Mucosa of rectum (tissue), 2 donors: ENCODE data around the gene NOD2.

Experiments used
- H3K27ac ChIP-seq, 2 donors: one replicate each; pipeline ENCODE4 v1.7.0; 2013; ENCODE audit warnings: inconsistent platforms in 2 of 2, low read depth in 2 of 2, low read length in 2 of 2
- H3K27me3 ChIP-seq, 2 donors: one replicate each; pipeline ENCODE4 v1.7.0; 2013; ENCODE audit warnings: low read length in 2 of 2; ENCODE audit not compliant: control insufficient read depth in 2 of 2, insufficient read depth in 2 of 2
- H3K36me3 ChIP-seq, 2 donors: one replicate each; pipeline ENCODE4 v1.7.0; 2013; ENCODE audit warnings: low read length in 2 of 2; ENCODE audit not compliant: control insufficient read depth in 2 of 2, insufficient read depth in 2 of 2
- H3K4me1 ChIP-seq, 2 donors: one replicate each; pipeline ENCODE4 v1.7.0; 2013; ENCODE audit warnings: low read length in 2 of 2, mild to moderate bottlenecking in 1 of 2; ENCODE audit not compliant: control insufficient read depth in 2 of 2, insufficient read depth in 2 of 2
- H3K4me3 ChIP-seq, 2 donors: one replicate each; pipeline ENCODE4 v1.7.0; 2013; ENCODE audit warnings: low read length in 2 of 2
- H3K9ac ChIP-seq, 2 donors: one replicate each; pipeline ENCODE4 v1.7.0; 2013; ENCODE audit warnings: low read length in 2 of 2, low read depth in 1 of 2, mild to moderate bottlenecking in 1 of 2
- H3K9me3 ChIP-seq, 2 donors: one replicate each; pipeline ENCODE4 v1.7.0; 2013; ENCODE audit warnings: low read length in 2 of 2; ENCODE audit not compliant: control insufficient read depth in 2 of 2
- donor health status: healthy.
- donor health status: Normal muscosa, but diverticular disease.

NOD2 gene

GRCh38 chr16:50761267-50761666, 67.9 kb downstream of the NOD2 start:
- no peak overlapping the region for H3K4me3 ChIP-seq
- peaks cover 12 to 18% of the 10 kb centered on the region in 2 donors for H3K36me3 ChIP-seq
- H3K9me3 ChIP-seq = peaks cover 2 to 7% of the 10 kb centered on the region in 2 donors
- H3K27me3 ChIP-seq = no peaks in the 10 kb centered on the region
- no peak overlapping the region for H3K27ac ChIP-seq
- no peak overlapping the region for H3K9ac ChIP-seq
- H3K4me1 ChIP-seq = no peaks in the 10 kb centered on the region

- Histone ChIP-seq H3K4me1 (no peaks in the 10 kb centered on the region), H3K27ac (no peak overlapping the region), H3K9me3 (peaks cover 3 to 7% of the 10 kb centered on the region in 2 donors), H3K36me3 (peaks cover 9 to 19% of the 10 kb centered on the region in 2 donors), H3K27me3 (no peaks in the 10 kb centered on the region), H3K4me3 (no peak overlapping the region), H3K9ac (no peak overlapping the region)
Measured at GRCh38 chr16:50762241-50762640, 68.8 kb downstream of the NOD2 start.

DNA sequence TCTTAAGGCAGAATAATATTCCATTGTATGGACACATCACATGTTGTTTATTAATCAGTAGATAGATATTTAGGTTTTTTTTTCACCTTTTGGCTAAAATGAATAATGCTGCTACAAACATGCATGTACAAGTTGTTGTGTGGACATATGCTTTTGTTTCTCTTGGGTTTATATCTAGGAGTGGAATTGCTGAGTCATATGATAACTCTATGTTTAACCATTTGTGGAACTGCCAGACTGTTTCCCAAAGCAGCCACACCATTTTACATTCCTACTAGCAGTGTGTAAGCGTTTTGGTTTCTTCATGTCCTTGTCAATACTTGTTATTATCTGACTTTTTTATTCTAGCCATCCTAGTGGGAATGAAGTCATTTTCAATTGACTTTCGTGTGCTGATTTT, 69.8 kb downstream of the NOD2 start:
- Histone ChIP-seq H3K27ac (no peak overlapping the region), H3K36me3 (peaks cover 9 to 19% of the 10 kb centered on the region in 2 donors), H3K27me3 (no peaks in the 10 kb centered on the region), H3K9me3 (peaks cover 3 to 7% of the 10 kb centered on the region in 2 donors), H3K4me3 (no peak overlapping the region), H3K4me1 (no peaks in the 10 kb centered on the region), H3K9ac (no peak overlapping the region)

- Histone ChIP-seq H3K4me1 (no peaks in the 10 kb centered on the region), H3K4me3 (no peak overlapping the region), H3K9ac (no peak overlapping the region), H3K9me3 (peaks cover 3 to 7% of the 10 kb centered on the region in 2 donors), H3K27me3 (no peaks in the 10 kb centered on the region), H3K36me3 (peaks cover 9 to 16% of the 10 kb centered on the region in 2 donors), H3K27ac (no peak overlapping the region)
Measured at GRCh38 chr16:50765260-50765659, 71.9 kb downstream of the NOD2 start.

DNA sequence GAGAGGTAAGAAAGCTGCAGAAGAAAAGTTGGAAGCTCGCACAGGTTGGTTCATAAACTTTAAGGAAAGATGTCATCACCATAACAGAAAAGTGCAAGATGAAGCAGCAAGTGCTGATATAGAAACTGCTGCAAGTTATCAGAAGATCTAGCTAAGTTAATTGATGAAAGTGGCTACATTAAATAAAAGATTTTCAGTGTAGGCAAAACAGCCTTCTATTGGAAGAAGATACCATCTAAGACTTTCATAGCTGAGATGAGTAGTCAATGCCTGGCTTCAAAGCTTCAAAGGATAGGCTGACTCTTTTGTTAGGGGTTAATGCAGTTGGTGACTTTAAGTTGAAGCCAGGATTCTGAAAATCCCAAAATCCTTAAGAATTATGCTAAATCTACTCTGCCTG, 72.5 kb downstream of the NOD2 start:
- no peak overlapping the region for H3K9ac ChIP-seq
- H3K27ac ChIP-seq = no peak overlapping the region
- H3K36me3 ChIP-seq = peaks cover 6 to 16% of the 10 kb centered on the region in 2 donors
- H3K4me3 ChIP-seq = no peak overlapping the region
- H3K27me3 ChIP-seq = no peaks in the 10 kb centered on the region
- H3K4me1 ChIP-seq = no peaks in the 10 kb centered on the region
- peaks cover 3 to 7% of the 10 kb centered on the region in 2 donors for H3K9me3 ChIP-seq

DNA sequence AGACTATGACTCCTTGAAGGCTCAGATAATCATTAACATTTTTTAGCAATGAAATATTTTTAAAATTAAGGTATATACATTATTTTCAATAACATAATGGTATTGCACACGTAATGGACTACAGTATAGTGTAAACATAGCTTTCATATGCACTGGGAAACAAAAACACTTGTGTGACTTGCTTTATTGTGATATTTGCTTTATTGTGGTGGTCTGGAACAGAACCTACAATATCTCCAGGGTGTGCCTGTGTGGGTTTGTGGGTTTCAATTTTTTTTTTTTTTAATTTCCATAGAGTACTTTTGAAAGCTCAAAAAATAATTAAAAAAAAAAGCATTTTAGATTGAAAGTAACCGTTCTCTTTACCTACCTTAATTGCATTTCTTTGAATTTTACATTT, 73.8 kb downstream of the NOD2 start:
- Histone ChIP-seq H3K9ac (no peak overlapping the region), H3K36me3 (peaks cover 6 to 14% of the 10 kb centered on the region in 2 donors), H3K4me3 (no peak overlapping the region), H3K4me1 (no peaks in the 10 kb centered on the region), H3K27ac (no peak overlapping the region), H3K9me3 (peaks cover 3 to 7% of the 10 kb centered on the region in 2 donors), H3K27me3 (no peaks in the 10 kb centered on the region)

DNA sequence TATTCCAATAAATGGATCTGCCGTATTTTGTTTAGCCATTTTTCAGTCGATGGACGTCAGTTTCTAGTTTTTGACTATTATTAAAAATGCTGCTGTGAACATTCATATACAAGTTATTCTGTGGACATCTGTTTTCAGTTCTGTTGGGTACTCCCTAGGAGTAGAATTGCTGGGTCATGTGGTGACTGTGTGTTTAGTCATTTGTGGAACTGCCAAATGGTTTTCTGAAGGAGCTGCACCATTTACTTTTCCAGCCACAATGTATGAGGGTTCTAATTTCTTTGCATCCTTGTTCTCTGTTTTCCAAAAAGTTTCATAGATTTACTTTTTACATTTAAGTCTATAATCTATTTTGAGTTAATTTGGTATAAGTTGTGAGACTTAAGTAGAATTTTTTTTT, 78.0 kb downstream of the NOD2 start:
- Histone ChIP-seq H3K9ac (no peak overlapping the region), H3K36me3 (peaks cover 0 to 4% of the 10 kb centered on the region in 2 donors), H3K4me3 (no peak overlapping the region), H3K27me3 (no peaks in the 10 kb centered on the region), H3K27ac (no peak overlapping the region), H3K9me3 (no peaks in the 10 kb centered on the region), H3K4me1 (peaks cover 0 to under 1% of the 10 kb centered on the region in 2 donors)

DNA sequence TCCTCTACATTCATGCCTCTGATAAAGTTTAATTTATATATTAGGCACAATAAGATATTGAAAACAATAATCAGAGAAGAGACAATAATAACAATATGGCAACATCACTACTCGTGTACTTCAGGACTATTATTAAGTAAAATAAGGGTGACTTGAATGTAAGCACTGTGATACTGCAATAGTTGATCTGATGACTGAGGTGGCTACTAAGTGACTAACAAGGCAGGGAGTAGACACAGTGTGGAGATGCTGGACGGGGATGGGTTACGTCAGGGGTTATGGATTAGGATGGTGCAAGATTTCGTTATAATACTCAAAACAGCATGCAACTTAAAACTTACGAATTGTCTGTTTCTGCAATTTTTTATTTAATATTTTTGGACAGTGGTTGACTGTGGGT, 81.0 kb downstream of the NOD2 start:
- Histone ChIP-seq H3K27ac (no peak overlapping the region), H3K4me3 (no peak overlapping the region), H3K9me3 (no peaks in the 10 kb centered on the region), H3K27me3 (no peaks in the 10 kb centered on the region), H3K36me3 (peaks cover 0 to 4% of the 10 kb centered on the region in 2 donors), H3K9ac (no peak overlapping the region), H3K4me1 (peaks cover 0 to 4% of the 10 kb centered on the region in 2 donors)

DNA sequence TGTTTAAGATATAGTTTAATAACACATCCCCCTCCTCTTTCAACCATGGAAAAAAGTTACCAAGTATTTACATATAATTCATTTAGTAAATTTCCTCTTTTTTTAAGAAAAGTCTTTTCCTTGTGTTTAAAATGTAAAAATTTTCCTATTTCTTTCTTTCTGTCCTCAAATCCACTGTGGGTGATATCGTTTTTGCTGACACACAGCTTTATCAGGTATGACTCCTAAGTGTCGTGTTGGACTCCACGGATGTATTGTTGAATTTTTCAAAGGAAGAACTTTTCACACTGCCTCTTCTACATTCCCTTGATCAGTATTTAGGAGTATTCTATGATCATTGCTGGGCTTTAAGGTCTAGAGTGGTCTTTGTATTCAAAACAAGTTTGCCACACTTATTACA, 81.6 kb downstream of the NOD2 start:
- Histone ChIP-seq H3K4me1 (peaks cover 0 to 4% of the 10 kb centered on the region in 2 donors), H3K4me3 (no peak overlapping the region), H3K36me3 (peaks cover 6 to 9% of the 10 kb centered on the region in 2 donors), H3K9ac (no peak overlapping the region), H3K27me3 (no peaks in the 10 kb centered on the region), H3K27ac (no peak overlapping the region), H3K9me3 (no peaks in the 10 kb centered on the region)

DNA sequence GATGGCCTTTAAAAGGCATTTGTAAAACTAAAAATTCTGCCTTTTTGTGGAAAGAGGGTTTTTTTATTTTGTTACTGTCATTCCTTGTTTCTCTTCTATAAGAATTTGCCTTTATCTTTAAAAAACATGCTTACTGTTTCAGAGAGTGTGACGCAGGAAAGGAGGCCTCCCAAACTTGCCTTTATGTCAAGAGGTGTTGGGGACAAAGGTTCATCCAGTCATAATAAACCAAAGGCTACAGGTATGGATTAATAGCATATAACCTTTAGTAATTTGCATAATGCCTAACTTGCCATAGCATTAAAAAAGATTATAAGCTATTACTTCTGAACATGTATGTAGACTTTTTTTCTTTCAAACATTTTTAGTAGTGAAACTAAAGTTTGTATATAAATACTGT, 82.6 kb downstream of the NOD2 start:
- Histone ChIP-seq H3K4me3 (no peak overlapping the region), H3K9ac (no peak overlapping the region), H3K4me1 (peaks cover 0 to 4% of the 10 kb centered on the region in 2 donors), H3K36me3 (peaks cover 6 to 13% of the 10 kb centered on the region in 2 donors), H3K27me3 (no peaks in the 10 kb centered on the region), H3K27ac (no peak overlapping the region), H3K9me3 (no peaks in the 10 kb centered on the region)
